Activated CD4-positive, CD25-positive, alpha-beta regulatory T cell treated with anti-CD3 and anti-CD28 coated beads, Interleukin-2, amount 50 U/mL, for 72 hours (primary cell): ENCODE data around the gene ADM.
"Not testable (repeated sequence)": the region's sequence is repeated elsewhere in the genome, so short reads cannot be mapped to it uniquely, and the experiment has no call there.

ENCODE experiments used
- DNase-seq: peaks from one replicate; pipeline ENCODE4 v3.0.0; 2021

The ADM gene, protein sequence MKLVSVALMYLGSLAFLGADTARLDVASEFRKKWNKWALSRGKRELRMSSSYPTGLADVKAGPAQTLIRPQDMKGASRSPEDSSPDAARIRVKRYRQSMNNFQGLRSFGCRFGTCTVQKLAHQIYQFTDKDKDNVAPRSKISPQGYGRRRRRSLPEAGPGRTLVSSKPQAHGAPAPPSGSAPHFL

DNA sequence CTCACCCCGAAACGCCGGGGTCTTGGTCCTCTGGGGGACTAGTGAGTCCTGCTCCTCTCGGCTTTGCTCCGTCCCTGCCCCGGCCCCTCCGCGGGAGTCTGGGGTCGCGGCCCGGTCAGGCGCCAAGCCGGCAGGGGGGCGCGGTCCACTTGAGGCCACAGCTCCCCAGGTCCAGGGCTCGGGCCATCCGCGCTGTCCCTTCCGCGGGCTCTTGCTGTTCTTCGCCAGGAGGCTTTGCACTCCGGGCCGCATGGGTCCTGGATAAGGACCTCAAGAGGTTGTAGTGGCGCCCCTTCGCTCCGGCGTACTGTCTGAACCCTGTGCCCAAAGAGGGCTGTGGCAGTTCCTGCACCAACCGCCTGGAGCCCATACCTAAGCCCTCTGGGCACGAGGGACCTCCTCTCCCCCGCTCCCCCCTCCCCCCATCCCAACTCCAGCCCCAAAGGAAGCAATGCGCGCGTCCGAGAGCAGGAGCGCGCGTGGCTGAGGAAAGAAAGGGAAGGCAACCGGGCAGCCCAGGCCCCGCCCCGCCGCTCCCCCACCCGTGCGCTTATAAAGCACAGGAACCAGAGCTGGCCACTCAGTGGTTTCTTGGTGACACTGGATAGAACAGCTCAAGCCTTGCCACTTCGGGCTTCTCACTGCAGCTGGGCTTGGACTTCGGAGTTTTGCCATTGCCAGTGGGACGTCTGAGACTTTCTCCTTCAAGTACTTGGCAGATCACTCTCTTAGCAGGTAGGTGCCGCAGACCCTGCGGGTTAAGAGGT is at the start of gene ADM:
Gene ADM (plus strand): TSS at position 579 of the 767 bp plus-strand sequence. CDS start 628 bp downstream, outside the sequence.
- DNase-seq, result peak; percentile 38

GRCh38 chr11:10255388-10256125 is 49.3 kb upstream of the ADM start:
- no peak for DNase-seq

DNA sequence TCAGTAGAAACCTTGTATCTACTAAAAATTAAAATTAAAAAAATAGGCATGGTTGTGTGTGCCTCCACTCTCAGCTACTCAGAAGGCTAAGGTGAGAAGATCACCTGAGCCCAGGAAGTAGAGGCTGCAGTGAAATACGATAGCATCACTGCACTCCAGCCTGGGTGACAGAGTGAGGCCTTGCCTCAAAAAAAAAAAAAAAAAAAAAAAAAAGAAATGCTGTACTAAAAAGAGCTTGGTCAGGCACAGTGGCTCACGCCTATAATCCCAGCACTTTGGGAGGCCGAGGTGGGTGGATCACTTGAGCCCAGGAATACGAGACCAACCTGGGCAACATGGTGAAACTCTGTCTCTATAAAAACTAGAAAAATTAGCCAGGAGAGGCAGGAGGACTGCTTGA is 47.4 kb upstream of the ADM start:
- DNase-seq, result no peak

- DNase-seq, result no peak
Measured at GRCh38 chr11:10261821-10262220, 43.1 kb upstream of the ADM start.

DNA sequence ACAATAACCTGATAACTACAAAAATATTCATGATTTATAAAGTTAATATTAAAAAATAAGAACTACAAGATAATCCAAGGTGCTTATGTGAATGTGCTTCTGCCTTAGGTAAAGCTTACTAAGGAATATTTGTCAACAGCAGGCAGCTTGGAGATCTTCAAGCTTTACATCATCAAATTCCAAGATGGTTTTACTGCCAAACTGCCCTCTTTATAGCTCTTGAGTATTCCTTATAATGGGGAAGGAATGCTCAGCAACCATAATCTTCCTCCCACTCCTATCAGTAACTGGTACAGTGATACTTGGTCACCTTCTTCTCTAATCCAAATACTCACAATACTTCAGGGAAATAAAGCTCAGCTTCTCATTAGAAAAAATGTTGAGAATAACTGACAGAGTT is 40.9 kb upstream of the ADM start:
- DNase-seq, result no peak

- DNase-seq, result not testable (repeated sequence)
Measured at GRCh38 chr11:10264716-10265115, 40.2 kb upstream of the ADM start.

- DNase-seq, result no peak
Measured at GRCh38 chr11:10265936-10266335, 38.9 kb upstream of the ADM start.

- no peak for DNase-seq
Measured at GRCh38 chr11:10267821-10268220, 37.1 kb upstream of the ADM start.

GRCh38 chr11:10268746-10269488 is 36.0 kb upstream of the ADM start:
- no peak for DNase-seq

DNA sequence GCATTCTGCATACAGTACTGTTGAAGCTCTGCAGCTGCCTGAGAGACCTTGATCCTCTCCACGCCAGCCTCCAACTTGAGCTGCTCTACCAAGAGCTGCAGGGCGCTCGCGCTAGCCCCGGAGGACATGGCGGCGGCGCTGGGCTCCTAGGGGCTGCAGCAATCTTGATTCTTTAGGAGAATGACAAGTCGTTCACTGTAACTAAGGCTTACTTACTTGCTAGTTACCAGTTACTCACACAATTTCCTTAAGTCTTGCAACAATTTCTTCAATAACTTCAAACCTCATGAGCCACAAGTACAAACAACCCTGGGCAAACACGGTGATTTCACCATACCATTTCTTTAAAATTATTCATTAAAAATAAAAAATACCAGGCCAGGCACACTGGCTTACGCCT is 32.7 kb upstream of the ADM start:
- DNase-seq, result no peak

- no peak for DNase-seq
Measured at GRCh38 chr11:10273738-10274137, 31.1 kb upstream of the ADM start.

DNA sequence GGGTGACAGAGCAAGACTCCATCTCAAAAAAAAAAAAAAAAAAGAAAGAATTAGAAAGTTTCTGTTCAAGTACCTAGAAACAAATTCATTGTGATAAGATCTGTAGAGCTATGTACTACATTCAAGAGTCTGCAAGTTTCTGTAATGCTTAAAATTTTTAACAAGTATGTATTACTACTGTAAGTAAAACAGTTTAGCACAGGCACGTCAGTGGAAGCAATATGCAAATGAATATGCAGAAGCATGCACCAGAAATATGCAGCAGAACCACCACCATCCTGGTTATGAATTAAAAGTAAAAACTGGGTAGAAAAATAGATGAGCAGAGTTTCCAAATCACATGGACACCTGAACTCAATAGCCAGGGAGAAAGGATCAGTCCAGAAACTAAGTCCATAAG is 30.1 kb upstream of the ADM start:
- no peak for DNase-seq

GRCh38 chr11:10275714-10276113 is 29.2 kb upstream of the ADM start:
- no peak for DNase-seq

DNA sequence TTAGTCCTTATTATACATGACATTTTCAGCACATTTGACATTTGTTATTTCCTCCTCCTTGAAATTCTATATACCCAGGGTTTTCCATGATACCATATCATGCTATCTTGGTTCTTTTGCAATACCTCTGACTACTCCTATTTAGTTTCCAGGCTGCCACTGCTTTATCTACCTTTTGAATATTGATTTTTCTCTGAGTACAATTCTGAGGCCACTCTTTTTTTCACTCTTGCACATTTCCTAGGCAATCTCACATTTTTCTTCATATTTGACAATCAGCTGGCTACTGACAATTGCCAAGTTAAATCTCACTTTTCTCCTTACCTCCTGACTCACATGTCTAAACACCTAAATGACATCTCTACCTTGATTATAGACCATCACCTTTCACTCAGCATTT is 22.8 kb upstream of the ADM start:
- DNase-seq, result no peak

- no peak for DNase-seq
Measured at GRCh38 chr11:10283991-10284390, 20.9 kb upstream of the ADM start.

- no peak for DNase-seq
Measured at GRCh38 chr11:10285148-10285802, 19.6 kb upstream of the ADM start.

- DNase-seq, result no peak
Measured at GRCh38 chr11:10287140-10287539, 17.7 kb upstream of the ADM start.

DNA sequence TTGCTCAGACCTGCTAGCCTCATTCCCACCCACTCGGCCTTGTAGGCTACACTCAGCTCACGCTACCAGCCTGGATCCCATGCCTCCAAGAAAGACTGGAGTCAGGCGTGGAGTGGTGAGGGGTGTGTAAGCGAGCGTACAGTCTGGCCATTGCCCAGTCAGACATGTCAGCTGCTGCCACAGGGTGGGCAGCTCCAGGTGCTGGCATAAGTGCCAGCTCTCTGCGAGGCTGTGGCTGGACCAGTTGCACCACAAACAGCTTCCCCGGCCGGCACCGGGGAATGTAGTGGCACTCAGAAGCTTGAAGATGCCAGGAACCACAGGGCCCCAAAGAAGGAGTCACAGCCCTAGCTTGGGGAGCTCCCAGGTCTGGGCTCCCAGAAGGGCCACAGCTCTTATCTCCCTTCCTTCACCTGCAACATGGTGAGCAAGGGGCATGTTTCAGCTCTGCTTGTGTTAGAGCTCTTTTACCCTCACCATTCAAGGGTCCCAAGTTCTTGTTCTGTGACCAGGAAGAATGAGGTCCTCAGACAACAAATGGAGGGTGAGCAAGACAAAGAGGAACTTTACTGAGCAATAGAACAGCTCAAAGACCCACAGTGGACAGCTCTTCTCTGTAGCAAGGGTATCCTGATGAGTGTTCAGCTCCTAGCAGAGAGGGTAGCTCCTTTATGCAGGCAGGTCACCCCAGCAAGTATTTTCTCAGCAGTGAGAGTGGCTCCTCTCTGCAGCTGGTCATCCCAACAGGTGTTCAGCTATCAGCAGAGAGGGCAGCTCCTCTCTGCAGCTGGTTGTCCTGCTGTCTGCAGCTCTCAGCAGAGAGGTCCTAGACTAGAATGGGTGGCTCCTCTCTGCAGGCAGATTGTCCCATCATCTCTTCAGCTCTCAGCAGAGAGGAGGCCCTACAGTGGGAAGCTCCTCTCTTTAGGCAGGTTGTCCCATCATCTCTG is 16.8 kb upstream of the ADM start:
- no peak for DNase-seq

GRCh38 chr11:10288881-10289764 is 15.8 kb upstream of the ADM start:
- DNase-seq, result no peak

- no peak for DNase-seq
Measured at GRCh38 chr11:10289765-10290380, 15.0 kb upstream of the ADM start.
